Measurements from ENCODE around the gene USP40.

DNA sequence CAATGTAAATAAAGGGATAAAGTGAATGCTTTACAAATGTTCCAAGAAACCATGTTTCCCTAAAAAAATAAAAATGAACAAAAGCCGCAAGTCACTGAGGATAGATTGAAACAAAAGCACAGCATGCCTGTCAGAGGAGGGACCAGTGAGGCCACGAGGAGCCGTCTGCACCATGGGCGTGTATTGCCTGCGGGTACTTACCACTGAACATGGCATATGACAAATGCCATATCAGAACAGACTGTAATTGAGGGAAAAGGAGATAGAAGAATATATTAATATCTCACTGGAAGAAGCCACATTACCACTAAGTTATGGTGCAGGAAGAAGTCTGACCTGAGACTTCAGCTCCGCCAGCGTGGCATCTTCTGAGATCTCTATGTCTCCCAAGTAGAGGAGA is 75.8 kb downstream of the USP40 start:
- TF ChIP-seq, protein P1, sequence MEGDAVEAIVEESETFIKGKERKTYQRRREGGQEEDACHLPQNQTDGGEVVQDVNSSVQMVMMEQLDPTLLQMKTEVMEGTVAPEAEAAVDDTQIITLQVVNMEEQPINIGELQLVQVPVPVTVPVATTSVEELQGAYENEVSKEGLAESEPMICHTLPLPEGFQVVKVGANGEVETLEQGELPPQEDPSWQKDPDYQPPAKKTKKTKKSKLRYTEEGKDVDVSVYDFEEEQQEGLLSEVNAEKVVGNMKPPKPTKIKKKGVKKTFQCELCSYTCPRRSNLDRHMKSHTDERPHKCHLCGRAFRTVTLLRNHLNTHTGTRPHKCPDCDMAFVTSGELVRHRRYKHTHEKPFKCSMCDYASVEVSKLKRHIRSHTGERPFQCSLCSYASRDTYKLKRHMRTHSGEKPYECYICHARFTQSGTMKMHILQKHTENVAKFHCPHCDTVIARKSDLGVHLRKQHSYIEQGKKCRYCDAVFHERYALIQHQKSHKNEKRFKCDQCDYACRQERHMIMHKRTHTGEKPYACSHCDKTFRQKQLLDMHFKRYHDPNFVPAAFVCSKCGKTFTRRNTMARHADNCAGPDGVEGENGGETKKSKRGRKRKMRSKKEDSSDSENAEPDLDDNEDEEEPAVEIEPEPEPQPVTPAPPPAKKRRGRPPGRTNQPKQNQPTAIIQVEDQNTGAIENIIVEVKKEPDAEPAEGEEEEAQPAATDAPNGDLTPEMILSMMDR (IDR thresholded peaks at IDR 0.05; ENCODE audit: poor library complexity): no peak
- TF ChIP-seq EZH2phosphoT487 (IDR thresholded peaks at IDR 0.05; ENCODE audit: low read depth, severe bottlenecking, unreplicated experiment): no peak
